Activated gamma-delta T cell treated with Interleukin-2 at 50 U/mL for 16 hours (primary cell): Measurements from ENCODE around the gene TGFB1.
"Not testable (repeated sequence)": the region's sequence is repeated elsewhere in the genome, so short reads cannot be mapped to it uniquely, and the experiment has no call there.

Experiments used
- DNase-seq: peaks from one replicate; pipeline ENCODE4 v3.0.0-alpha.2; 2020

Gene TGFB1

DNA sequence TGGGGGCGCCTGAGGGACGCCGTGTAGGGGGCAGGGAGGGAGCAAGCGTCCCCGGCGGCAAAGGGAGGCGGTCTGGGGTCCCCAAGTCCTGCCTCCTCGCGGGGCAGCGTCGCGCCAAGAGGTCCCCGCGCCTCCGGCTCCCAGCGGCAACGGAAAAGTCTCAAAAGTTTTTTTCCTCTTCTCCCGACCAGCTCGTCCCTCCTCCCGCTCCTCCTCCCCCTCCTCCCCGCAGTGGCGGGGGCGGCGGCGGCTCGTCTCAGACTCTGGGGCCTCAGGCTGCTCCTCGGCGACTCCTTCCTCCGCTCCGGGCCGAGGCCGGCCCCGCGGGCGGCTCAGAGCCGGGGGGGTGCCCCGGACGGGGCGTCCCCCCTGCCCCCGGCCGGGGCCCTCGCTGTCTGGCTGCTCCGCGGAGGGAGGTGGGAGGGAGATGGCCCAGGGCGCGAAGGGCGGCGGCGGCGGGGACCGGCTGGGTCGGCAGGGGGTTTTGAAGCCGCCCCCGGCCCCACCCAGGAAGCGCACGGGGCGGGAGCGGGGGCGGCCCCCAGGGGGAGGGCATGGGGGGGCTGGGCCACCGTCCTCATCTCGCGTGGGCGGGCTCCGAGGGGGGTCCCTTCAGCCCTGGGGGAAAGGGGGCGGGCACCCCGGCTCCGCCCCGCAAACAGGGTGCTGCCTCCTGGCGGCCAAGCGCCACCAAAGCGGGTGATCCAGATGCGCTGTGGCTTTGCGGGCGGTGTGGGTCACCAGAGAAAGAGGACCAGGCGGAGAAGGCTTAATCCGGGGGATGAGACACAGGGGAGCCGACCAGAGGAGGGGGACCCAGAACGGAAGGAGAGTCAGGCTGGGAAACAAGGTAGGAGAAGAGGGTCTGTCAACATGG is at the start of gene TGFB1:
TGFB1 (minus strand) TSS at position 457 of the 877 bp plus-strand sequence. CDS start 878 bp downstream, outside the sequence.
- DNase-seq = peak; percentile 95

DNA sequence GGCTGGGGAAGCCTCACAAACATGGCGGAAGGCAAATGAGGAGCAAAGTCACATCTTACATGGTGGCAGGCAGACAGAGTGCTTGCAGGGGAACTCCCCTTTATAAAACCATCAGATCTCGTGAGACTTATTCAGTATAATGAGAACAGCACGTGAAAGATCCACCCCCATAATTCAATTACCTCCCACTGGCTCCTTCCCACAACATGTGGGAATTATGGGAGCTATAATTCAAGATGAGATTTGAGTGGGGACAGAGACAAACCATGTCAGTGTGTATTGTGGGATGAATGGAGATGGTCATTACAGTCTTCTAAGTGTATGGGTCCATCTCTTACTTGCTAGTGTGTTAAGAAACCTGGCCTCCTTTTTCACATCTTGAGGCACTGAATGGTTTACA is 48.3 kb upstream of the TGFB1 start:
- no peak for DNase-seq

DNA sequence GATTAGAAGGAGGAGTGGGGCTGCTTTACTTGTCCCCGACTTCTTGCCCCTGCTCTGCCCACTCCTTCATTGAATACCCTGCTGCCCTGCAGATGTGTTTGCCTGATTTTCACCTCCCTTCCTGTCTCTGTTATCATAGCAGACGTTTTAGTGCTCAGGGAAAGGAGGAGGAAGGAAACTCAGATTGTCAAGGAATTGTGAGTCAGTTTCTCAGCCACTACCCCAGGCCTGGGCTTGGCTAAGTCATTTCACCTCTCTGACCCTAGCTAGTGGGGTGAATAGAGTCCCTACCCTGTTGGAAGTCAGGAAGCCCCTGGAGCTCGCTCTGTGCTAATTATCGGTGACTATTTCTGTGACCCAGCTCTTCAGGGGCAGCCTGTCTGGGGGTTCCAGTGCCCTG is 47.8 kb upstream of the TGFB1 start:
- no peak for DNase-seq

DNA sequence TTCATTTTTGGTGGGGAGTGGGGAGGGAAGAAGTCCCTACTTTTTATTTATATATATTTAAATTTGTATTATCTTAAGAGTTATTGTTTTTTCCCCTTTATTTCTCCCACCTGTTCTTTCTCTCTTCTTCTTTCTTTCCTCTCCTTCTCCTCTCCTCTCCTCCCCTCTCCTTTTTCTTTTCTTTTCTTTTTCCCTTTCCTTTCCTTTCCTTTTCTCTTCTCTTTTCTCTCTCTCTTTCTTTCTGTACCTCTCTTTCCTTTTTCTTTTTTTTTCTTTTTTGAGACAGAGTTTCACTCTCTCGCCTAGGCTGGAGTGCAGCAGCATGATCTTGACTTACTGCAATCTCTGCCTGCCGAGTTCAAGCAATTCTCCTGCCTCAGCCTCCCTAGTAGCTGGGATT is 45.8 kb upstream of the TGFB1 start:
- no peak for DNase-seq

DNA sequence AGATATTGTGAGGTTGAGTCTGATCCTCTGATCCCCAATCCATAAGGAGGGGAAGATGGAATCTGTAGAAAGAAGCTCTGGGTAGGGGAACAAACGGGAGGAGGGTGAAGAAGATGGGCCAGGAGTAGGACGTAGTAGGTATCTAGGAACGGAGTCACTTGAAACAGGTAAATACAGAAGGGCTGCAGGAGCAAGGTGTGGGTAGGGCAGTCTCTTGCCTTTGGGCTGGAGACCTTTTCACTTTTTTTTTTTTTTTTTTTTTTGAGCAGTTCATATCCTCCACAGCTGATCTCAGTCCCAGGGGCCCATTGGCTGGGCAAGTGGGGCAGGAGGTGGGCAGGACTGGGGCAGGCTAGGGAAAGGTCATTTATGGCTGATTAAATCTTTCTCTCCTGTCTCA is 45.4 kb upstream of the TGFB1 start:
- DNase-seq = no peak

DNA sequence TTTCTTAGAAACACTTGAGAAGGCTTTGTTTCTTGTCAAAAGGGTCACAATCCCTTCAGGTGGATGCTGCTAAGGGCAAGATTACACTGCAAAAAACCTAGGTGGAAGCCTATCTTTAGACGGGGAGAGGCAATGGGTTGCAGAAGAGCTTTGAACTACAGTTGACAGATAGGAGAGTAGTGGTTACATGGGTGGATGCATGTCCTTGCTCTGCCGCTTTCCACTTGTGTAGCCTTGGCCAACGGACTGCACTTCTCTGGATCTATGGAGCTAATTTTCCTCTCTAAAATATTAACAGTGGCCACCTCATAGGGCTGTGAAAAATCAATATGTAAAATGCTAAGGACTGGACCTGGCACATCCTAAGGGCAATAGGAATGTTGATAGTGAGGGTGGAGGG is 44.9 kb upstream of the TGFB1 start:
- no peak for DNase-seq

DNA sequence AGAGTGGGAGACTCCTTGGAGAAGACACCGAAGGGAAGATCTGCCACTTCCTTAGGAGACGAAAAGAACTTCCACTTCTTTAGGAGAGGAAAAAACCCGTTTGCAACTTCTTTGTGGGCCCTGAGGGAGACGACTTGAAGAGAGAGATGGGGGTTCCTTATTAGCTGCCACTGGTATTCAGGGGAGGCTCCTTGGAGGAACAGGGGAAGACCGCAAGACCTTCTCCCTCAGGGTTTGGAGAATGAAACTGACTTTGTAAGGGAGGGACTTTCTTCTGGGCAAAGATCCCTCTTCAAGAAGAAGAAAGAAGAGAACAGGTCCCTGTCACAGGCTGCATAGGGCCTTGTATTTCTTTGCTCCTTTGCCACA is 44.3 kb upstream of the TGFB1 start:
- DNase-seq = no peak

DNA sequence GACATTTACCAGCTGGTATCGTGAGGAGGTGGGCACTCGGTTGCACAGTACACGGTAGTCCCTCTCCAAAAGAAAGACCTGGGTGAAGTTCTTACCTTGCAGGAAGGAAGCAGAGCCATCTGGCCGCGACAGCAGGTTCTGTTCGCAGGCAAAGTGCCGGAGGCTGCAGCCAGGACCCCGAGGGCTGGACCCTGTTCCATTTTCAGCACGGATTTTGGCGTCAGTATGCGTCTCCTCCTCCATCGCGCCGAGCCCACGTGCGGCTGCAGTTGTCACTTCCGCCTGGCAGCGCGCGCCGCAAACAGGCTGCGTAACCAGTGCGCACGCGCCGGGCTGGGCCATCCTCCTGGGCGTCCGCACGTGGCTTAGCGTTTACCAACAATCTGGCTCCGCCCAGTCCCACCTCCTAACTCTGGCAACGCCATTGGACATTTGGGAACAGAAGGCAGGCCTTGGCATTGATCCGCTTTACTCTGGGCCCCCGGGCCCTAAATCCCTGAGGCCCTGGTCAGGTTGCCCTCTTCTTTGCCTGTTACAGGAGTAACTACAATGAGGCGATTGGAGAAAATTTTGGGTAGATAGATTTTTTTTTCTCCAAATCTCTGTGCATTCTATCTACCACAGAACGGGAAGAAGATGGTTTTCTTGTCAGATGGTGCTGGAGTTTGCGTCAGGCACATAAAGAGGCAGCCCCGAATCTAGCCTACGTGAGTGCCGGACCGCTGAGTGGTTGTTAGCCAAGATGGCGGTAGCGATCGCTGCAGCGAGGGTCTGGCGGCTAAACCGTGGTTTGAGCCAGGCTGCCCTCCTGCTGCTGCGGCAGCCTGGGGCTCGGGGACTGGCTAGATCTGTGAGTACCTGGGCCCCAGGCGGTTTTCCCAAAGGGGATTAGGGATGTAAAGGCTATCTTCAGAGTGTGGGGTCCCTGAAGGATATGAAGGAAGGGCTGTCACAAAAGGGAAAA is 43.6 kb upstream of the TGFB1 start, which contains the start of the genes BCKDHA and EXOSC5:
BCKDHA (plus strand) TSS at position 733 of the 964 bp plus-strand sequence; CDS start at position 743, 10 bp downstream.
EXOSC5 (minus strand) TSS at position 274 of the 964 bp plus-strand sequence; CDS start at position 243, 31 bp downstream.
- peak; percentile 99 for DNase-seq

DNA sequence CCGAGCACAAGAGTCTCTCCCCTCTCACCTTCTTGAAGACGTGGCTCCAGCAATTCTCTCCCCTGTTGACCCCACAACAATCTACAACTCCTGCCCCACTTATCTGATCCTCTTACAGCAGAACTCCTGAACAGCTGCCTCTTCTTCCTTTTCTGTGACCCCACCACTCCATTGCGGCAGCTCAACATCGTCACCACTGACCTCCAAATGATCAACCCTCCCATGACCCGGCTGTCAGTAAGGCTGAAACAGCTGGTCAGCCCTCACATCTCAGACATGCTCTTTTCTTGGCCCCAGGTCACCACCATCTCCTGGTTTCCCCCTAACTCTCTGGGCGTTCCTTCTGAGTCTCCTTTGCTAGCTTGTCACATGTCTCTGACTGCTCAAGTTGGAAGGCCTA is 41.6 kb upstream of the TGFB1 start:
- DNase-seq = no peak

DNA sequence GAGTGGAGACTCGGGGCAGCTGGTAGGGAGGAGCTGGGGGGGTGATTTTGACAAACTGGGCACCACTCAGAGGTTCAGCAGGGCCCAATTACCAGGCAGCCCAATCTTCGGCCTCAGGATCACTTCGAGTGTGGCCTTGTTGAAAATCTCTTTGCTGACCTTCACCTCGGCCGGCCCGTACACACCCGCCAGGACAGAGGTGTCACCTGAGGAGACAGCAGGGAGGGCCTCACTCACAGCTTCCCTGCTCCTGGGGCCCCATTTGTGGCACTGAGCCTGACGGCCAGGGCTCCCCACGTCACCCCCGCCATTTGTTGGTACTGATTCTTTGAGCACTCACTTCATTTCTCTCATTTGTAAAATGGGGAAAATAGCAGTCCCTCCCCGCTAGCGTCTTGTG is 39.1 kb upstream of the TGFB1 start:
- no peak for DNase-seq

DNA sequence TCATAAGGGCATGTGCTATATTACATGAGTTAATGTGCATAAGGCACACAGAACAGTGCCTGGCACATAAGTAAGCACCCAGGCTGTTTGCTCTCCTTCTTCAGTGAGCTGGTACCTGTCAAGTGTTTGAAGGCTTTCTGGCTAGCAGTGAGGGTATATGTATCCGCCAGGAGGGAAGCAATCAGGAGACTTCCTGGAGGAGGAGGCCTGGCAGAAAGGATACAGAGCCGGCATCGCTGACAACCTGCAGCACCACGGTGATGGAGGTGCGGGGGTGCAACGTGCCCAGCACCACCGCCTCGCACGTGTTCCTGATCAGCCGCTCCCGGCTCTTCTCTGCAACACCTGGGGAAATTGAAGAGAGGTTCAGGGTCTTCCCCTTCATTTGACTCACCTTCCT is 37.9 kb upstream of the TGFB1 start:
- DNase-seq = no peak

DNA sequence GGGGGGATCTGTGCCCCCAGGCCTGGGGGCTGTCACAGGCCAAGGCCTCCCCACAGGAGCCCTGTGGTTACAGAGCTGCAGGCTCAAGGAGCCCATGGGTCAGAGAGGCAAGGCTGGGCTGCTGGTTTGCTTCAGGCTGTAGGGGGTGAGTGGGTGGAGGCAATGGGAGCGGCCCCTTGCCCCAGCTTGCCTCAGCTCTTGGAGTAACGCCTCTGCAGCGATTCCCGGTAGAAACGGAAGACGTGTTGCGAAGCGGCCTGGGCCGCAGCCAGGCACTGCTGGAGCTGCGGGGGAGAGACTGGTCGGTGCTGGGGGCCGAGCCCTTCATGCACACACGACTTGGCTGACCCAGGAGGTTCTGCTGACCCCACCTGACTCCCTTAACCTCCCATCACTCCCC is 32.7 kb upstream of the TGFB1 start:
- no peak for DNase-seq

DNA sequence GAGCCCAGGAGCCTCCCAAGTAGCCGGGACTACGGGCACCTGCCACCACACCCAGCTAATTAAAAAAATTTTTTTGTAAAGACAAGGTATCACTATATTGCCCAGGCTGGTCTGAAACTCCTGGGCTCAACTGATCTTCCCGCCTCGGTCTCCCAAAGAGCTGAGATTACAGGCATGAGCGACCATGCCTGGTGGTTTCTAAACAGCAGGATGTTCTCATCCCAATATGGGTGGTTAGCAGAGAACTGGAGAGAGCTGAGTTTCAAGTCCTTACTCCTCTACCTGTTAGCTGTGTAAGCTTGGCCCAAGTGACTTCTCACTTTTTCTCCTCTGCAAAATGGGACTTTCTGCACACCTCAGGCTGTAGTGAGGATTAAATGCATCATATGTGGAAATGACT is 30.6 kb upstream of the TGFB1 start:
- DNase-seq = no peak

DNA sequence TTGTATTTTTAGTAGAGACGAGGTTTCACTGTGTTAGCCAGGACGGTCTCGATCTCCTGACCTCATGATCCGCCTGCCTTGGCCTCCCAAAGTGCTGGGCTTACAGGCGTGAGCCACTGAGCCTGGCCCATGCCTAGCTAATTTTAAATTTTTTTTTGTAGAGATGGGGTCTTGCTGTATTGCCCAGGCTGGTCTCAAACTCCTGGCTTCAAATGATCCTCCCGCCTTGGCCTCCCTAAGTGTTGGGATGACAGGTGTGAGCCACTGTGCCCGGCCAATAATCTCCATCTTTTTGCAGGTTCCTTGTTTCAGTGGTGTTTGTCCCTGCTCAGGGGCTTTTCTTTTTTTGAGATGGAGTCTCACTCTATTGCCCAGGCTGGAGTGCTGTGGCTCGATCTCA is 27.8 kb upstream of the TGFB1 start:
- not testable (repeated sequence) for DNase-seq

DNA sequence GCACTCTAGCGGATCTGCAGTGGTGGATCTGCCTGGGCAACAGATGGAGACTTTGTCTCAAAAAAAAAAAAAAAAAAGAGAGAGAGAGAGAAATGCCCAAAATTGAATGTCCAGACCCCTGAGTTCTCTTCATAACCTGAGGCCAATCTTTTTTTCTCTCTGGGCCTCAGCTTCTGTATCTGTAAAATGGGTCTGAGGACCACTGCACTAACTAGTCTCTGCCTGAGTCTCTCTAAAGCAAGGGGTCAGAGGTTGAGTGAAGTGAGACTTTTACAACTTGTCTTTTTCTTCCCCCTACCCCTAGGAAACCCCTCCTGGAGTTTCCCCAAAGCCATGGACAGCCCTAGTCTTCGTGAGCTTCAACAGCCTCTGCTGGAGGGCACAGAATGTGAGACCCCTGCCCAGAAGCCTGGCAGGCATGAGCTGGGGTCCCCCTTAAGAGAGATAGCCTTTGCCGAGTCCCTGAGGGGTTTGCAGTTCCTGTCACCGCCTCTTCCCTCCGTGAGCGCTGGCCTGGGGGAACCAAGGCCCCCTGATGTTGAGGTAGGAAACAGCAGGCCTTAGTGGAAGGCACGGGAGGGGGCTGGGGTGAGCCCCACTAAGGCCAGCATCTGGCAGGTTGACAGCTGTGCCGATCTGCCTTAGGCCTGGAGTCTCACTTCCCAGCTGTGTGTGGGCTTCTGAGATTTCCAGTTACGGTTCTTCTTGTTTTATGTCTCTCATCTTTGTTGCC is 24.4 kb upstream of the TGFB1 start:
- DNase-seq = no peak

DNA sequence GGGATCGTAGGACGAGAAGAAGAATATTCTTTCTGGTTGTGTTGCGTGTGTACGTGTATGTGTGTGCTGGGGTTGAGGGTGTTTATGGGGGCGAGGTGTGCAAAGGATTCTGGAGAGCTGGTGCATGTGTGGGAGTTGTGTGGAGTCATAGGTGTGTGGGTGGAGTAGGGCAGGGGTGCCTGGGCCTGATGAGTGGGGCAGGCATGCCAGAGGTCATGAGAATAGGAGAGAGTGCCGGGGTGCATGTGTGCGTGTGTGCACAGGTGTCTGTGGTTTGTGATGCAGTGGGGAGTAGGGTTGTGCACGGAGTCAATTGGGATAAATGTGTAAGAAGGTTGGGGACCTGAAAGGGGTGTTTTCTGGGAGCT is 23.3 kb upstream of the TGFB1 start:
- no peak for DNase-seq

DNA sequence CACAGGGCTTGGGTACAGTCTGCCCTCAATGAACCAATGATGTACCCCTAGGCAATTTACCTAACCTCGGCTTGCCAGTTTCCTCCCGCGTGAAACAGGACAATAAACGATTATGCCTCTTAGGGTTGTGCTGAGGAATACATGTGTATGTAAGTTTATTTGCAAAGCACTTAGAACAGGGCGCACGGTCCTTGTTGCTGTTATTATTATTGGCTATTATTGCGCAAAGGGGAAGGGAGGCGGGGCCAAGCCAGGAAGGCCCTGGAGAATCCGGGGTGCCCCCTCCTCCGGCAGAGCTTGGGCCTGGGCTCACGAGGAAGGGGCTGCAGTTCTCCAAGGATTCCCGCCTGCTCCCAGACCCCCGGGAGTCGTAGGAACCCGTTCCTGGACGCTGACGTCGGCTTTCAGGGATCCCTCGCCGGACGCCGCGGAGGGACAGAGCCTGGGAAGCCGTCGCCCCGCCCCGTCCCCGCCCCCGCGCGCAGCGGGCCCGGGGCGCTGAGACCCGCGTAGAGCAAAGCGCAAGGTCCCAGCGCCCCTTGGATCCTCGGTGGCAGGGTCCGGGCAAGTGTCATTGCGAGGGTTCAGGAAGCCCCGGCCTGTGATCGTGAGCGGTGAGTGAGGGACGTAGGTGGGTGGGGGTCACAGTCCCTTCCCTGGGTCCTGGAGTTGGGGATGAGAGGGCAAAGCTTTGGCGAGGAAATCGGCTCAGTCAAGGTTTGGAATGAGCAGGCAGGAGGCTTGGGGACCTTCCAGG is 22.7 kb upstream of the TGFB1 start, which contains the start of gene TMEM91:
TMEM91 (plus strand) TSS at position 293 of the 757 bp plus-strand sequence. CDS start 1,777 bp downstream, outside the sequence.
- no peak for DNase-seq

DNA sequence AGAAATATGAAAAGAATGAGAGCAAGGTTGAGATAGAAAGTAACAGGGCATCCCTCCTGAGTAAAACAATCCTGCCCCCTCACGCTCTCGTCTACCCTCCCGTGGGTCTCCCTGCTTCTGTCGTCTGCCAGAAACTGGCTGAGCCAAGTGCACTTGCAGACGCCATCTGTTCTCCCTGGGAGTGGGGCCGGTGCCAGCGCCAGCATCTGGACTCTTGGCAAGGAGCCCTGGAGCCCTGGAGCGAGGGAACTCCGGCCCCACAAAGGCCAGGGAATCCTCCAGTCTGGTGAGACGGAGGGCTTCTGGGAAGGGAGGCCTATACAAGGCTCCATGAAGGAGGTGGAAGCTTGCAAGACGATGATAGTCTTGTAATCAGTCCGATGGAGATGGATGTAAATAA is 20.3 kb upstream of the TGFB1 start:
- DNase-seq = no peak

DNA sequence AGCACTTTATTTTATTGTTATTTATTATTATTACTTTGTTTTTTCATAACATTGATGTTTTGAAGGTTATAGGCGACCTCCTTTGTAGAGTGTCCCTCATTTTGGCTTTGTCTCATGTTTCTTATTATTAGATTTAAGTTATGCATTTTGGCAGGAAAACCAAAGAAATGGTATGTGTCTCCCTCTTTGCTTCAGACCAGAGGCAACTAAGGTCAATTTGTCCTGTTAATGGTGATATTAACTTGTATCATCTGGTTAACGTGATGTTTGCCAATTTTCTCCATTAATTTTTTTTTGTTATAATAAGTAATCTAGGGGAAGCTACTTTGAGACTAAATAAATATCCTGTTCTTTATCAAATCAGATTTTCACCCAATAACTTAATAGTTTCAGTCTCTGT is 18.8 kb upstream of the TGFB1 start:
- no peak for DNase-seq

DNA sequence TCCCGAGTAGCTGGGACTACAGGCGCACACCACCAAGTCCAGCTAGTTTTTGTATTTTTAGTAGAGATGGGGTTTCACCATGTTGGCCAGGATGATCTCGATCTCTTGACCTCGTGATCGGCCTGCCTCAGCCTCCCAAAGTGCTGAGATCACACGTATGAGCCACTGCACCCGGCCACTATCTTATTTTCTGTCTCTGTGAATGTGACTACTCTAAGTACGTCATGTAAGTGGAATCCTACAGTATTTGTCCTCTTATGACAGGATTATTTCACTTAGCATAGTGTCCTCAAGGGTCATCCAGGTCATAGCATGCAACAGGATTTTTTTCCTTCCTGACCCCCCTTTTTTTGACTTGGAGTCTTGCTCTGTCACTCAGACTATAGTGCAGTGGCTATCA is 17.8 kb upstream of the TGFB1 start:
- DNase-seq = no peak

DNA sequence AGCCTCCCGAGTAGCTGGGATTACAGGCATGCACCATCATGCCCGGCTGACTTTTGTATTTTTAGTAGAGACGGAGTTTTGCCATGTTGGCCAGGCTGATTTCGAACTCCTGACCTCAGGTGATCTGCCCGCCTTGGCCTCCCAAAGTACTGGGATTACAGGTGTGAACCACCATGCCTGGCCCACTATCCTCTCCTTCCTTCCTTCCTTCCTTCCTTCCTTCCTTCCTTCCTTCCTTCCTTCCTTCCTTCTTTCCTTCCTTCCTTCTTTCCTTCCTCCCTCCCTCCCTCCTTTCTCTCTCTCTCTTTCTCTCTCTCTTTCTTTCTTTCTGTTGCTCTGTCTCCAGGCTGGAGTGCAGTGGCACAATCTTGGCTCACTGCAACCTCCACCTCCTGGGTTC is 17.4 kb upstream of the TGFB1 start:
- DNase-seq = not testable (repeated sequence)

DNA sequence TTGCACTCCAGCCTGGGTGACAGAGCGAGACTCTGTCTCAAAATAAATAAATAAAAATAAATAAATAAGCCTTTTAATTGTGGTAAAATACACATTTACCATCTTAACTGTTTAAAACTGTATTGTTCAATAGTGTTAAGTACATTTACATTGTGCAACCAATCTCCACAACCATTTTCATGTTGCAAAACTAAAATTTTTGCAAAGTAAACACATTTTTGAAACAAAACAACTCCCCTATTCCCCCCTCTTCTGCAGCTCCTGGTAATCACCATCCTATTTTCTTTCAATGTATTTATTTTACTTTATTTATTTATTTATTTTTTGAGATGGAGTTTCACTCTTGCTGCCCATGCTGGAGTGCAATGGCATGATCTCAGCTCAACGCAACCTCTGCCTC is 16.0 kb upstream of the TGFB1 start:
- DNase-seq = no peak
